DND-41 (cell line): ENCODE data around the gene IQSEC1.

Experiments
- CTCF ChIP-seq: IDR thresholded peaks from 2 replicates; pipeline ENCODE4 v1.5.1; 2012; ENCODE audit warnings: borderline replicate concordance, low read length, moderate library complexity, mild to moderate bottlenecking; ENCODE audit not compliant: poor library complexity, severe bottlenecking; ENCODE audit errors: extremely low read depth
- EZH2 ChIP-seq: IDR thresholded peaks from 3 replicates; pipeline ENCODE4 v1.6.1; 2012; ENCODE audit warnings: borderline replicate concordance, low read depth, mild to moderate bottlenecking, moderate library complexity, low read length, inconsistent platforms; ENCODE audit not compliant: severe bottlenecking

- TF ChIP-seq CTCF (no peak), EZH2 (no peak)
These were observed 70.7 kb downstream of the IQSEC1 start for GRCh38 chr3:13002398-13003124.
